ENCODE data around the gene GNG7.

- TF ChIP-seq, protein P1, sequence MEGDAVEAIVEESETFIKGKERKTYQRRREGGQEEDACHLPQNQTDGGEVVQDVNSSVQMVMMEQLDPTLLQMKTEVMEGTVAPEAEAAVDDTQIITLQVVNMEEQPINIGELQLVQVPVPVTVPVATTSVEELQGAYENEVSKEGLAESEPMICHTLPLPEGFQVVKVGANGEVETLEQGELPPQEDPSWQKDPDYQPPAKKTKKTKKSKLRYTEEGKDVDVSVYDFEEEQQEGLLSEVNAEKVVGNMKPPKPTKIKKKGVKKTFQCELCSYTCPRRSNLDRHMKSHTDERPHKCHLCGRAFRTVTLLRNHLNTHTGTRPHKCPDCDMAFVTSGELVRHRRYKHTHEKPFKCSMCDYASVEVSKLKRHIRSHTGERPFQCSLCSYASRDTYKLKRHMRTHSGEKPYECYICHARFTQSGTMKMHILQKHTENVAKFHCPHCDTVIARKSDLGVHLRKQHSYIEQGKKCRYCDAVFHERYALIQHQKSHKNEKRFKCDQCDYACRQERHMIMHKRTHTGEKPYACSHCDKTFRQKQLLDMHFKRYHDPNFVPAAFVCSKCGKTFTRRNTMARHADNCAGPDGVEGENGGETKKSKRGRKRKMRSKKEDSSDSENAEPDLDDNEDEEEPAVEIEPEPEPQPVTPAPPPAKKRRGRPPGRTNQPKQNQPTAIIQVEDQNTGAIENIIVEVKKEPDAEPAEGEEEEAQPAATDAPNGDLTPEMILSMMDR (IDR thresholded peaks at IDR 0.05): no peak
- TF ChIP-seq POLR2AphosphoS5 (IDR thresholded peaks at IDR 0.05): no peak
- TF ChIP-seq EP300 (IDR thresholded peaks at IDR 0.05): no peak
- TF ChIP-seq POLR2A (IDR thresholded peaks at IDR 0.05): no peak
Measured at GRCh38 chr19:2618611-2619010, 83.9 kb downstream of the GNG7 start.

Measured in suprapubic skin (tissue), 4 donors.